OCI-LY7 (cell line): Measurements from ENCODE around the gene RHBDL1. TPM values are rescaled to one million over a fixed set of nuclear protein-coding genes. Genes with fewer than 3 reads are reported as not detected.

Experiments used
- BruUV-seq: library from RNA; stranded (reverse); fragments of 400-500 nt; replicated peaks from 2 replicates; lab custom pipeline; 2021; lab: Mats Ljungman, UMichigan
- CTCF ChIA-PET: fragments of 300-600 bp; sonication (Branson Sonifier 250); formaldehyde crosslinking; loops from one replicate; lab custom pipeline; 2022; ENCODE audit warnings: antibody characterized with exemption; ENCODE audit not compliant: unreplicated experiment; lab: Charles Lee
- POLR2A ChIA-PET: fragments of 300-600 bp; sonication (Branson Sonifier 250); formaldehyde crosslinking; loops from one replicate; lab custom pipeline; 2022; ENCODE audit warnings: antibody characterized with exemption; lab: Charles Lee
- DNase-seq: peaks from one replicate; pipeline ENCODE4 v3.0.0-alpha.2; 2015; ENCODE audit warnings: low spot score
- H2AFZ ChIP-seq: fragments of 200-600 bp; sonication (generic), shearing (Covaris generic); 2 replicates; pipeline ENCODE4 v1.6.1; 2014; ENCODE audit warnings: mild to moderate bottlenecking, antibody characterized with exemption, low read length, moderate library complexity
- H3K27ac ChIP-seq: fragments of 200-600 bp; sonication (generic); 2 replicates; pipeline ENCODE4 v1.5.1; 2014; ENCODE audit warnings: mixed run types, low read depth, mild to moderate bottlenecking, moderate library complexity, low read length, inconsistent platforms; ENCODE audit not compliant: poor library complexity, severe bottlenecking
- H3K36me3 ChIP-seq: fragments of 200-600 bp; sonication (generic); 2 replicates; pipeline ENCODE4 v1.6.1; 2014; ENCODE audit warnings: mild to moderate bottlenecking, antibody characterized with exemption, low read length, moderate library complexity, mixed read lengths; ENCODE audit not compliant: insufficient read depth
- H3K4me1 ChIP-seq: fragments of 200-600 bp; sonication (generic); 2 replicates; pipeline ENCODE4 v1.5.1; 2014; ENCODE audit warnings: mild to moderate bottlenecking, low read length; ENCODE audit not compliant: insufficient read depth, poor library complexity, severe bottlenecking
- H3K4me2 ChIP-seq: fragments of 200-600 bp; sonication (generic); 2 replicates; pipeline ENCODE4 v1.6.1; 2014; ENCODE audit warnings: mild to moderate bottlenecking, low read length
- H3K4me3 ChIP-seq: fragments of 200-600 bp; sonication (generic); 2 replicates; pipeline ENCODE4 v1.5.1; 2014; ENCODE audit warnings: mild to moderate bottlenecking, low read depth, low read length; ENCODE audit not compliant: poor library complexity, severe bottlenecking
- H3K79me2 ChIP-seq: fragments of 200-600 bp; sonication (generic); 2 replicates; pipeline ENCODE4 v1.6.1; 2016; ENCODE audit warnings: low read depth, mild to moderate bottlenecking, low read length, moderate library complexity, mixed read lengths; ENCODE audit not compliant: insufficient read depth
- H3K9me2 ChIP-seq: fragments of 200-600 bp; sonication (generic); 2 replicates; pipeline ENCODE4 v1.6.1; 2016; ENCODE audit warnings: mild to moderate bottlenecking, low read length, mixed read lengths; ENCODE audit not compliant: insufficient read depth
- H3K9me3 ChIP-seq: fragments of 200-600 bp; sonication (generic); 2 replicates; pipeline ENCODE4 v1.6.1; 2014; ENCODE audit warnings: mild to moderate bottlenecking, mixed run types, low read length, mixed read lengths
- H4K20me1 ChIP-seq: fragments of 200-600 bp; sonication (generic); 2 replicates; pipeline ENCODE4 v1.6.1; 2014; ENCODE audit warnings: mild to moderate bottlenecking, antibody characterized with exemption, low read length, moderate library complexity, mixed read lengths; ENCODE audit not compliant: insufficient read depth
- EZH2phosphoT487 ChIP-seq: fragments of 200-600 bp; sonication (generic); IDR thresholded peaks from 2 replicates; pipeline ENCODE4 v1.6.1; 2018; ENCODE audit warnings: low read depth, borderline replicate concordance, mild to moderate bottlenecking, mixed run types, antibody characterized with exemption, low read length, moderate library complexity, mixed read lengths
- intact Hi-C: fragments of 100-400 bp; cut with micrococcal nuclease; formaldehyde crosslinking; loops from one replicate; pipeline ENCODE4 v1.10.0; 2022; ENCODE audit not compliant: unreplicated experiment
- total RNA-seq, 2 experiments: library from RNA; depleted of rRNA in 1 of 2; stranded (reverse); fragments of >200 nt in 1 of 2; shearing (Covaris generic) in 1 of 2; gene quantifications; 2 replicates each; pipeline ENCODE4 v1.2.3, GENCODE V29; 2014 to 2022
- TF ChIP-seq, protein P1 (sequence below): fragments of 200-600 bp; sonication (generic); conservative IDR thresholded peaks from 2 replicates; pipeline ENCODE4 v1.5.1; 2014; ENCODE audit warnings: mild to moderate bottlenecking, antibody characterized with exemption, low read length, moderate library complexity, mixed read lengths

RHBDL1 gene
- total RNA-seq, 2 experiments from 2014 or later, result 4.2 TPM

GRCh38 chr16:649631-650030 is 25.8 kb upstream of the RHBDL1 start:
- no TSS peak for BruUV-seq

DNA sequence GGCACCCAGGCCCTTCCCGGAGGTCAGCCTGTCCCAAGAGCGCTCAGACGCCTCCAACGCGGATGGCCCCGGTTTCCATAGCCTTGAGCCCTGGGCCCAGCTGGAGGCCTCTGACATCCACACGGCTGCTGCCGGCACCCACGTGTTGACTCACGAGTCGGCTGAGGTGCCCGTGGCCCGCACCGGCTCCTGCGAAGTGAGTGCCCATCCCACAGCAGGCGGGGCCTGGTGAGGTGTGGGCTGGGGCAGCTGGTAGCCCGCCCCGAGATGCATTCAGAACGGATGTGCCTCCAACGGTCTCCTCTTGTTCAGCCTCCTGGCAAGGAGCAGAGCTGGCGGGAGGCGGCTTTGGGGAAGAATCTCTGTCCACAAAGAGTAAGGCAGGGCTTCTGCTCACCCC is 23.6 kb upstream of the RHBDL1 start:
- no peaks in the 10 kb centered on the region for H3K9me3 ChIP-seq
- ChIA-PET POLR2A (no interaction called here), CTCF (no interaction called here)
- peaks cover 25% of the 10 kb centered on the region for H3K4me1 ChIP-seq
- TF ChIP-seq, protein P1, sequence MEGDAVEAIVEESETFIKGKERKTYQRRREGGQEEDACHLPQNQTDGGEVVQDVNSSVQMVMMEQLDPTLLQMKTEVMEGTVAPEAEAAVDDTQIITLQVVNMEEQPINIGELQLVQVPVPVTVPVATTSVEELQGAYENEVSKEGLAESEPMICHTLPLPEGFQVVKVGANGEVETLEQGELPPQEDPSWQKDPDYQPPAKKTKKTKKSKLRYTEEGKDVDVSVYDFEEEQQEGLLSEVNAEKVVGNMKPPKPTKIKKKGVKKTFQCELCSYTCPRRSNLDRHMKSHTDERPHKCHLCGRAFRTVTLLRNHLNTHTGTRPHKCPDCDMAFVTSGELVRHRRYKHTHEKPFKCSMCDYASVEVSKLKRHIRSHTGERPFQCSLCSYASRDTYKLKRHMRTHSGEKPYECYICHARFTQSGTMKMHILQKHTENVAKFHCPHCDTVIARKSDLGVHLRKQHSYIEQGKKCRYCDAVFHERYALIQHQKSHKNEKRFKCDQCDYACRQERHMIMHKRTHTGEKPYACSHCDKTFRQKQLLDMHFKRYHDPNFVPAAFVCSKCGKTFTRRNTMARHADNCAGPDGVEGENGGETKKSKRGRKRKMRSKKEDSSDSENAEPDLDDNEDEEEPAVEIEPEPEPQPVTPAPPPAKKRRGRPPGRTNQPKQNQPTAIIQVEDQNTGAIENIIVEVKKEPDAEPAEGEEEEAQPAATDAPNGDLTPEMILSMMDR, result no peak
- no peak overlapping the region for H3K27ac ChIP-seq
- H3K4me3 ChIP-seq, result no peak overlapping the region
- no peak for DNase-seq
- no TSS peak for BruUV-seq
- peaks cover 25% of the 10 kb centered on the region for H3K36me3 ChIP-seq
- H3K79me2 ChIP-seq, result peaks cover 4% of the 10 kb centered on the region; the same call in 1 of the 2 replicates
- no peak overlapping the region for H2AFZ ChIP-seq
- no peak overlapping the region for H3K4me2 ChIP-seq
- intact Hi-C loops, result no loop called here
- no peaks in the 10 kb centered on the region for H4K20me1 ChIP-seq
- no peaks in the 10 kb centered on the region for H3K9me2 ChIP-seq

More at GRCh38 chr16:649631-650030, 25.8 kb upstream of the RHBDL1 start:
- H3K79me2 ChIP-seq, result peaks cover 4% of the 10 kb centered on the region; the same call in 1 of the 2 replicates
- H3K27ac ChIP-seq, result peak overlapping the region; percentile 31
- no peak for TF ChIP-seq EZH2phosphoT487
- TF ChIP-seq, protein P1, result no peak
- ChIA-PET POLR2A (no interaction called here), CTCF (no interaction called here)
- no peaks in the 10 kb centered on the region for H3K9me2 ChIP-seq
- peak overlapping the region; percentile 70 for H3K4me3 ChIP-seq
- H4K20me1 ChIP-seq, result no peaks in the 10 kb centered on the region
- H3K4me2 ChIP-seq, result peak overlapping the region; percentile 77
- H3K36me3 ChIP-seq, result peaks cover 16% of the 10 kb centered on the region
- peaks cover 25% of the 10 kb centered on the region for H3K4me1 ChIP-seq
- peak overlapping the region; percentile 13; the same call in 1 of the 2 replicates for H2AFZ ChIP-seq
- intact Hi-C loops, result loop anchor here (2.0 kb wide), 1 partner anchor 19 kb away; the partner anchor contains the start of gene RHOT2
- no peaks in the 10 kb centered on the region for H3K9me3 ChIP-seq
- DNase-seq, result peak; percentile 30

DNA sequence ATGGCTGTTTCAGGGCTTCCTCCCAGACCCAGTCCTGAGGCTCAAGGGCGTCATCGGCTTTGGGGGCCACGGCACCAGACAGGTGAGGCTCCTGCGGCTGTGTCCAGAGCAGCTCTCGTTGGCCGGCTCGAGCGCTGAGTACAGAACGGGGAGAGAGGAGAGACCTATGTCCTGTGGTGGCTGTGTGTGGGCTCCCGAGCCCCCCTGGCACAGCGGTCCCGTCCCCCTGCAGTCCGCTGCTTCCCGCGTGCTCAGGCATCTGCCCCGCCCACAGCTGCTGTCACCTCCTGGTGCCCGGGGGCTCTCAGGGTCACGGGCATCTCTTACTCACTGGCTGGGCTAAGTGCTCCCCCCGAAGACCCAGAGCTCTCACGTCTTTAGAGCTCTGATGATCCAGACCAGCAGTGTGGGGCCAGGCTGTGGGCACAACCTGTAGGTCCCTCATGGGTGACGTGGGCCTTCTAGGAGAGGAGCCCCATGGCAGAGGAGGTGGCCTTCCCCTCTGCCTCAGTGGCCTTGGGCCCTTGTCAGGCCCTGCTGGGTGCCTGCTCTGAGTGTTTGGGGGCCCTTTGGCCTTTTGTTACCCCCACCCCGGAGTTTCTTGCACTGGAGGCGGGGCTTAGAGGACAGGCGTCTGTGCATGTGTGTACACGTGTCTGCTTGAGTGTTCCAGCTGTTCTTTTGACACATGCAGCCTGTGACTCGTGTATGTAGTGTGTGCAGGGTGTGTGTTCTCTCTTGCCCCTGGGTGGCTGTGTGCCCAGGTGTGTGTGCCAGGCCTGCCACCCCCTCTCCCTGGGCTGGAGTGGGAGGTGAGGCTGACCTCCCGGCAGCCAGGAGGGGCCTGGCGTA is 22.8 kb upstream of the RHBDL1 start:
- H3K4me1 ChIP-seq, result peaks cover 22% of the 10 kb centered on the region
- POLR2A ChIA-PET, result no interaction called here
- no peak for TF ChIP-seq EZH2phosphoT487
- TF ChIP-seq, protein P1, result no peak
- H3K36me3 ChIP-seq, result peaks cover 31% of the 10 kb centered on the region; the same call in 1 of the 2 replicates
- H3K9me2 ChIP-seq, result no peaks in the 10 kb centered on the region
- no peaks in the 10 kb centered on the region for H4K20me1 ChIP-seq
- DNase-seq, result no peak
- CTCF ChIA-PET, result no interaction called here
- no peak overlapping the region for H2AFZ ChIP-seq
- no peak overlapping the region for H3K4me2 ChIP-seq
- intact Hi-C loops, result no loop called here
- H3K4me3 ChIP-seq, result no peak overlapping the region
- H3K79me2 ChIP-seq, result peaks cover 4% of the 10 kb centered on the region; the same call in 1 of the 2 replicates
- H3K9me3 ChIP-seq, result no peaks in the 10 kb centered on the region
- H3K27ac ChIP-seq, result no peak overlapping the region
- no TSS peak for BruUV-seq
